H54 (cell line): ENCODE results near the gene ERICH3.
"Not testable (repeated sequence)": the region's sequence is repeated elsewhere in the genome, so short reads cannot be mapped to it uniquely, and the experiment has no call there.

ENCODE experiments used
- DNase-seq: peaks from one replicate; pipeline ENCODE4 v3.0.0; 2011; ENCODE audit warnings: low spot score, mixed read lengths; ENCODE audit not compliant: insufficient read length
- FAIRE-seq: peaks from 3 replicates; lab custom pipeline; 2011; peaks lifted over from hg19 to GRCh38; lab: Jason Lieb, UNC
- POLR2A ChIP-seq: IDR thresholded peaks from 2 replicates; pipeline ENCODE4 v1.6.1; 2011; ENCODE audit warnings: low read depth, mild to moderate bottlenecking, low read length

The ERICH3 gene

DNA sequence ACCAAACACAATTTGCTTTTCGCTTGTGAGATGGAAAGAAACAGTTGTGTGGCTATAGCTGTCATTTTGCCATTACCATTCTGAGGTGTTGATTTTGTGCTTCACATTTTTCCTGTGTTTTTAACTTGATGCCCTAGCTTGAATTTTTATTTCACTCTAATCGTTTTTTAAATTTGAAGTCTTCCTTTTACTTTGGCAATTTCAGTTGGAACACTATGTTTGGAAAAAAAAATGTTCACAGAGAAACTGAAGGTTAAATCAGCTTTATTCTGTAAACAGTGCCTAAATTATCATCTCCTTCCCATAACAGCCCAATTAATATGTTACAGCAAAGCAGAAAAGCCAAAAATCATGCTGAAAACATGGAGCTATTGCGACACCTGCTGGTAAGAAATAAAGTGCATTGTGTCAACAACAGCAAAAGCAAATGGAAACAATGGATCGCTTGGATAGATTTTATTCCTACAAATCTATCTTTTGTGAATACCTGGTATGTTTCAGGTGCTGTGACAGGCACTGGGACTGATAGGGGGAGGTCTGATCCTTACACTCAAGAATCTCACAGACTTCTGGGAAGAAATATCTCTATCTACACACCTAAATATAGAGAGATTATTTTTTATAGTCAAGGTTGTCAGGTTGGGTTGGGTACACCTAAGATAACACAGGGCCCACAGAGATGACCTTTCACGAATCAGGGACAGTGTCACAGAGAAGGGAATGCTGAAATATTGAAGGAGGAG, 16.2 kb upstream of the ERICH3 start:
- no peak for TF ChIP-seq POLR2A
- no peak for DNase-seq
- FAIRE-seq: peak; percentile 82

DNA sequence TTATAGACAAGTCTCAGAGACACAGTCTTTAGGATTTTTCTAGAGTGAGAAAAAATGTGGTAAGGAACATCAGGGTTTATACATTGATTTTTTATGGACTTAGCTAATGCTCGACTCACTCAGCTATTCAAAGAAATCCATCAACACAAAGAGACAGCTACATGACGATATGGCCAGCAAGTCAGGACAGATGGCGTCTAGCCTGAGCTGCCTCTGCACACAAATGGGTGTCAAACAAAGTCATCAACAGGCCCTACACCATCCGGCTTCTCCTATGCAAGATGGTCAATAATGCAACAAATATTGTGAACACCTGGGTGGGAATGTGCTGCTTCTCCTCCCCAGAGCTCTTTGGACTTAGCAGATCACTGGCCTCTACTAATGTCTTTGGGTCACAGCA, 13.3 kb upstream of the ERICH3 start:
- DNase-seq (no peak), FAIRE-seq (no peak)
- TF ChIP-seq POLR2A: no peak

DNA sequence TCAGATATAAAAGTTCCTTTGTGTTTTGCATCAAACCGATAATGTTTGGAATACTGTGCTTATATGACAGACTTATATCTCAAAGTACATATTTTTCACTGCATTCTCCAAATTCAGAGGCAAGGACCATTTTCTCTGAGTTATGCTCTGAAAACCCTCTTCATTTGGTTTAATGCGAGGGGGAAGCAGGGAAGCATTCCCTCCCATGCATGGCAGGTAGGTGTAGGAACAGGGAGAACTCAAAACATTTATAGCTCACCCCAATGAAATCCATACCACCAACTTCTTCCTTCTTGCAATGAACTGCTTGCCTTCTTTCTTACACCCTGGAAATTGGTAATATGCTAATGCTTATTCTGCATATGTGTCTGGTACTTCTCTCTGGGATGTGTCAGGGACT, 10.7 kb upstream of the ERICH3 start:
- TF ChIP-seq POLR2A: no peak
- FAIRE-seq (no peak), DNase-seq (no peak)

DNA sequence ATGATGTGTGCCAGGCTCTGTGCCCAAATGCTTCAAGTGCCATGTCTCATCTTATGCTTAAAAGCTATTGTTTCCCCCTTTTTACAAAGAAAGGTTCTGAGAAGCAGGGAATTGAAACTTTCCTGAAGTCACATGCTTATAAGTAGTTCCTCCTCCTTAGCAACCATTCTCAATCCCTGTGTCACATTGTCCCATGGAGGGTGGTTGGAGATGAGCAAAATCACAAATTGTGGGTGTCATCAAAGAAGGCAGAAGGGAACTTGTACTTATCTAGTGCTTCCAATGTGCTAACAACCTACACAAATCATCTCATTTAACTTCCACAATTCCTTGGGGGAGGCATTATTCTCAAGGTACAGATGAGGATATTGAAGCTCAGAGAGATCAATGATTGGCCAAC, 10.1 kb upstream of the ERICH3 start:
- no peak for TF ChIP-seq POLR2A
- DNase-seq (no peak), FAIRE-seq (no peak)

DNA sequence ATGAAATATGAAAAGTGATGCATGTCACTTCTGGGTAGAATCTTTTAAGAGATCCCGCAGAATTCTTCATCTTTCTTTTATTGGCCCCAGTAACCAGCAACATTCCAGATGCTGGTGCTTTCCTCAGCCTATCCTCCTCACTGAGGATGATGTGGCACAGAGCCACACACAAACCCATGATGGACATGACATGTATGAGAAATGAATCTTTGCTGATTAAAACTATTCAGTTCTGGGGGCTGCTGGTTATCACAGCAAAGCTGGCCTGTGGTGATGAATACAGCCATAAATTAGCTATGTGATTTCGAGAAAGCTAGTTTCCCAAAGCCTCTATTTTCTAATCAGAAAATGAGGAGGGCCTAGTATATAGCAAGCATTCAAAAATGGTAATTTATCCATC, 8.3 kb upstream of the ERICH3 start:
- FAIRE-seq: no peak
- DNase-seq: no peak
- TF ChIP-seq POLR2A: no peak

DNA sequence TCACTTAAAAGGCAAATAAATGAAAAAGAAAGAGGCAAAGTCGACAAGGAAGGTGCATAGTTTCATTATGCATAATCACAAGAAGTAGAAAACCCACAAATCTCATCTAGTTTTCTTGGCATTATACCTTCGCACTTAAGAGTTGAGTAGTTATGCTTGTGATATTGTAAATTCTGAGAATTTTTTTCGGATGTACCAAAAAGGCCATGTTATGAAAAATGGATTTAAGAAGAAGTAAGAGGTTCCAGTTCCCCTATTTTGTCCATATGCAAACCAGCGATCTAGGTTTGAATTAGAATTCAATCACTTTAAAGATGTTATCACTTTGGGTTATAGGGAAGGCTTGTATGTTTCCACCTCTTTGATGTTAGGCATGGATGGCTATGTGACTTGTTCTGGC, 7.9 kb upstream of the ERICH3 start:
- DNase-seq (no peak), FAIRE-seq (no peak)
- no peak for TF ChIP-seq POLR2A

DNA sequence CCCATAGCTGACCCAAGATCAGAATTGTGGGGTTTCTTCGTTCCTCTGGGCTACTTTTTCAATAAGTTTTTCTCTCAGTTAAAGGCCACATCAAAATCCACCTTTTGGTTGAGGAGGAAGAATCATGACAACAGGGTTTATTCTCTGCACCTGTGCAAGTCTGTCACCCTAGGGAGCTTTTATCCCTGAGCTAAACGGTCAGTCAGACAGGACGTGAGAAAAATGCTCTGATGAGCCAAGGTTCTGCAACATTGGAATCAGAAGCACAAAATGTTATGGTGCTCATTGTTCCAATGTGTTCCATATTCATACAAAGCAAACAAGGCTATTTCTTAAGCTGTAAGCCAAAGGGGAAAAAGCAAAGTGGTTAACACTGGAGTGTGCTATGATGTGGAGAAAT, 7.4 kb upstream of the ERICH3 start:
- no peak for TF ChIP-seq POLR2A
- FAIRE-seq: no peak
- DNase-seq: no peak

DNA sequence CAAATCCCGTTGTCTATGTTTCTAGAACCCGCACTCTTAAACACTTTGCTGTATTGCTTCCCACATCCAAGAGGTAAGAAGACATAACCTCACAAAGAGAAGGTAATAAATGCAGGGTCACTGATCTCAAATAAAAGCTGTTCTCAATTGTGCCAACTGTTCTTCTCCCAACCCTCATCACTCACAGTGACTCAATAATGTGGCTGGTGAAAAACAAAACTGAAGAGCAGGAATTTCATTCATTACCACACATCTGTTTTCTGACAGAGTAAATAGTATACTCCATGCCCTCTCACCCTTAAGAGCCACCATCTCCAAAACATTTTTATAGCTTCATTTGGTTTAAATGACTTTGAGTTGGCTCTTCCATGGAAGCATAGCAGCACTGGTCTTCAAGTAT, 6.2 kb upstream of the ERICH3 start:
- no peak for FAIRE-seq
- TF ChIP-seq POLR2A: no peak

DNA sequence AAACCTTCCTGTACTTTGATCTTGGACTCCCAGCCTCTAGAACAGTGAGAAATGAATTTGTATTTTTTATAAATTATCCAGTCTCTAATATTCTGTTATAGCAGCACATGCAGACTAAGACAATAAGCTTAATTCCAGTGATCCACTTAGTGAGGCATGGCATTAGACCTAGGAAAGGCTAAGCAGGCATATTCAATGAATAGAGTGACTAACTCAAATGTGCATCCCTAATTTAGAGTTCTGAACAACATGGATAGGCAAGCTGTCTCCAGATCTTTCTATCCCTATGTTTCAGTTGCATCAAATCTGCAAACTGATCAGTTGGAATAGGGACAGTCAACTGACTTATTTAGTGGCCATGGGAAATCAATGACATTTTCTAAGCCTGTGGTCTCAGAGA, 4.3 kb upstream of the ERICH3 start:
- no peak for DNase-seq
- FAIRE-seq: no peak
- no peak for TF ChIP-seq POLR2A

More for the DNA sequence above, 6.2 kb upstream of the ERICH3 start:
- no peak for DNase-seq

DNA sequence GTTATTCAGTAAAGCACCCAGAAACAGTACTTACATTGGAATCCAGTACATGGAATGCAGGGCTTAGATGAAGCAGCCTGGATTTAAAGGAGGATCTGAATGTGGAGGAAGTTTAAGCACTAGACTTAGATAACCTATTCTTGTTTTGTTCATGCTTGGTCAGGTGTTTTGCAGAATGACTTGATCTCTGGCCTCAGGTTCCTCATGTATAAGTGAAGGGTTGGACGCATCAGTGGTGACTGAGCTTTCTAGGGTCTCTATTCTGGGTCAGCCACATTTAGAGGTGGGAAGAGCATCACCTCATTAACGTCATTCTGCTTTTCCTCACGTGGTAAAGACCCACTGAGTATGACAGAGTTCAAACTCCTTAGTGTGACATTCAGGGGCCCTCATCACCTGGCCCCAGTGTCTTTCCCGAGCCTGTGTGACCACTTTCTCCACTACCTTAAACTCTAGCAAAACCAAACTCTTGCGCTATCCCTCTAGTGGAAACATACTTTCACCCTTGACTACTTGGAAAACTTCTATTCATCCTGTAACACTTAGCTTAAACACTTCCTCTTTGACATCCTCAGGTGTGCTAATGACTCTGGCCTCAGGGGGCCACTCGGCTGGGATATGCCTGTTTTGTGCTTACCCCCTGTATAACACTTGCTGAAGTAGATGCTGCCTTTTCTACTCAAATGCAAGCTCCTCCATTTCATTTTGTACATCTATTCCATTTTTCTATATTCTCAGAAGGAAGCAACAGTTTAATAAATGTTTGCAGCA, 871 bp upstream of the ERICH3 start:
- TF ChIP-seq POLR2A: no peak
- DNase-seq (no peak), FAIRE-seq (no peak)

DNA sequence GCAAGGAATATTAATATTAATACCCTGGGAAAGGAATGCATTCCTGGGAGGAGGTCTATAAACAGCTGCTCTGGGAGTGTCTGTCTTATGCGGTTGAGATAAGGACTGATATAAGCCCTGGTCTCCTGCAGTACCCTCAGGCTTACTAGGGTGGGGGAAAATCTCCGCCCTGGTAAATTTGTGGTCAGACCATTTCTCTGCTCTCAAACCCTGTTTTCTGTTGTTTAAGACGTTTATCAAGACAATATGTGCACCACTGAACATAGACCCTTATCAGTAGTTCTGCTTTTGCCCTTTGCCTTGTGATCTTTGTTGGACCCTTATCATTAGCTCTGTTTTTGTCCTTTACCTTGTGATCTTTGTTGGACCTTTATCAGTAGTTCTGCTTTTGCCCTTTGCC, 2.7 kb downstream of the ERICH3 start:
- DNase-seq, FAIRE-seq: not testable (repeated sequence)

DNA sequence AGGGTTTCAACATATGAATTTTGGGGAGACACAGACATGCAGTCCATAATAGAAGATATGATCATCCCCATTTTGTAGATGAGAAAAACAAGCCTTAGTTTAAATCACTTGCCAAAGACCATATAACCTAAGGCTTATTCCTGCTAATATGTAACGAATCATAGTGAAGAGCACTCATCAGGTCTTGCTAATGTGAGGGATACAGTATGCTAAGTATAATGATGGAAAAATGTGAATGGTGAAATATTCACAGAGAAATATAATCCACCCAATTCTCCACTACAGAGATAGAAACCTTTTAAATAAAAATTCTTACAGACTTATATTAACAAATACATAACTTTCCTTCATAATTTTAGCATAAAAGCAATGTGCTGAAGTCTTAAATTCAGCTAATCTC, 18.9 kb downstream of the ERICH3 start:
- FAIRE-seq (no peak), DNase-seq (no peak)
- no peak for TF ChIP-seq POLR2A

DNA sequence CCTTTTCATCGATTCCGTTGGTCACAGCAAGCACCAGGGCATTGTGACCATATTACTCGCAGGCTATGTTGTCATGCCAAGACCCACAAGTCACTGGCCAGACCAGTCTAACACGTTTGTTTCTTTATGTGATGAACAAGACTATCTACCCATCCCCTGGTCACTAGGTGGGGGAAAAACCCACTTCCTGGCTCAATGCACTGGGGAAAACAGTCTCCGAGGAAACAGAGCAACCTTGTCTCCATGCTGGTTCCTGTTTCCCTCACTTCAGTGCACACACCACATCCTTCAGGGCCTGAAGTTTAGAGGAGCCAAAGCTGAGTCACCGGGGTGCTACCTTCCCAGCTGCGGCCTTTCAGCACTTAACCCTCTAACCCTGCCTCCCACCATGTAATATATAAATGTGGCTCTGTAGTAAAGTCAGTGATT, 20.9 kb downstream of the ERICH3 start:
- DNase-seq (peak; percentile 32), FAIRE-seq (peak; percentile 93)
- TF ChIP-seq POLR2A: no peak

DNA sequence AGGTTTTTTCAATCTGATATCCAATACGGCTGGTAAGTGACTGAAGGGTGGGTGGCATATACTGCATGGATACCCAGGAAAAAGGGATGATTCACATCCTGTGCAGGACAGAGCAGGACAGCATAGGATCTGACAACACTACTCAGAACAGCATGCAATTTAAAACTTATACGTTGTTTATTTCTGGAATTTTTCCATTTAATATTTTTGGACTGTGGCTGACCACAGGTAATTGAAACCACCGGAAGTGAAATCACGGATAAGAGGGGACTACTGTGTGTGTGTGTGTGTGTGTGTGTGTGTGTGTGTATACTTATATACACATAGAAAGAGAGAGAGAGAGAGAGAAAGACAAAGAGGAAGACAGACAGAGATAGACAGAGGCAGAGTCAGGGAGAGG, 23.0 kb downstream of the ERICH3 start:
- no peak for TF ChIP-seq POLR2A
- DNase-seq (no peak), FAIRE-seq (peak; percentile 91)

DNA sequence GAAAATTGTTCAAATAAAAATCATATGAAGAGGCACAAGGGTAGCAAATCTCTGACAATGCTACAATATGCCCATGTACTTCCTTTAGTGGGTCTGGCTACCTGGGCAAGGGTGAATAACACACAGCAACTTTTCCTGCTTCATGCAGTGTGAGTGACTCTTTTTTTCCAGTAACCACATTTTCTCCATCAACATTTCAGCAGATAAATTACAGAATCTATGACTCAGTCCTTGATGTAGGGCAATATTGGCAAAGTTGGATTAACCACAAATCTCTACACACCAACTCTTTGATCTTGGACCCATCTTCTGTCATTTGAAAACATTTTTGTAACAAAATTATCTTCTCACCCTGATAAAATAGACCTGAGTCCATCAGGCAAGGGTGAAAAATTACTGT, 31.7 kb downstream of the ERICH3 start:
- DNase-seq: no peak
- TF ChIP-seq POLR2A: no peak
- no peak for FAIRE-seq

DNA sequence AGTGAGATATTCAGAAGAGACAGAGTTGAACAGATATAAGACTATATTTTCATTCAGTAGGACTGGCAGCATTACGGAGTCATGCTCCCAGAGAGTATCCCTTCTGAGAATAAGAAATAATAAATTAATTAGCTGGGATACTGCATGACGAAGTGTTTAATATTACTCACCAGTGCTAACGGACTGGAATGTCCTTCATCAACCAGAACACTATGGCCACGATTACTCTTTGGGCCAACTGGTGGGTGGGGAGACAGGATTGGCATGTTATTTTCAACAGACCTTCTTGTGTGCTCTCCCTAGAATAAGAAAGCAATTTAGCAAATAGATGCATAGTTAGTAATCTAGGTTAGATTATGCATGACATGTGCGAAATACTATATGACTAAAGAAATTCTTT, 32.4 kb downstream of the ERICH3 start:
- TF ChIP-seq POLR2A: no peak
- DNase-seq (no peak), FAIRE-seq (no peak)
